Measurements from ENCODE around the gene STH. TPM values are rescaled to one million over a fixed set of nuclear protein-coding genes. Genes with fewer than 3 reads are reported as not detected.
"Not testable (repeated sequence)": the region's sequence is repeated elsewhere in the genome, so short reads cannot be mapped to it uniquely, and the experiment has no call there.

The STH gene
- total RNA-seq, 1 donor from 2014 or later: not detected

- intact Hi-C loops (cut with DNase I): loop anchor here (5.0 to 10.0 kb wide), 2 partner anchors 212 to 285 kb away; no protein-coding TSS in a partner anchor
- no peak for ATAC-seq (ENCODE audit: poor library complexity)
These were observed 1.2 kb downstream of the STH start for GRCh38 chr17:46000292-46000691.

GRCh38 chr17:46000757-46001156 is 1.7 kb downstream of the STH start:
- ATAC-seq (ENCODE audit: poor library complexity) (no peak), DNase-seq (no peak)
- intact Hi-C loops (cut with DNase I): loop anchor here (5.0 to 10.0 kb wide), 2 partner anchors 212 to 284 kb away; no protein-coding TSS in a partner anchor

More at GRCh38 chr17:46000292-46000691, 1.2 kb downstream of the STH start:
- no peak for DNase-seq

- ATAC-seq (ENCODE audit: poor library complexity): no peak
- intact Hi-C loops (cut with DNase I): loop anchor here (5.0 to 10.0 kb wide), 2 partner anchors 211 to 283 kb away; no protein-coding TSS in a partner anchor
These were observed 2.6 kb downstream of the STH start for GRCh38 chr17:46001390-46002310.

GRCh38 chr17:46002311-46002972 is 3.4 kb downstream of the STH start:
- ATAC-seq (ENCODE audit: poor library complexity): peak; percentile 91
- intact Hi-C loops (cut with DNase I): loop anchor here (5.0 to 10.0 kb wide), 2 partner anchors 210 to 282 kb away; no protein-coding TSS in a partner anchor
- peak; percentile 72 for DNase-seq

More at GRCh38 chr17:46001390-46002310, 2.6 kb downstream of the STH start:
- DNase-seq: no peak

GRCh38 chr17:46002973-46003316 is 3.9 kb downstream of the STH start:
- intact Hi-C loops (cut with DNase I): loop anchor here (5.0 to 10.0 kb wide), 2 partner anchors 209 to 282 kb away; no protein-coding TSS in a partner anchor
- ATAC-seq (ENCODE audit: poor library complexity) (no peak), DNase-seq (no peak)

- DNase-seq (peak; percentile 71), ATAC-seq (ENCODE audit: poor library complexity) (peak; percentile 62)
- intact Hi-C loops (cut with DNase I): loop anchor here (5.0 to 10.0 kb wide), 2 partner anchors 208 to 281 kb away; no protein-coding TSS in a partner anchor
These were observed 5.1 kb downstream of the STH start for GRCh38 chr17:46003907-46004748.

GRCh38 chr17:46006082-46006481 is 7.0 kb downstream of the STH start:
- intact Hi-C loops (cut with DNase I): loop anchor here (10.0 kb wide), 1 partner anchor 279 kb away; no protein-coding TSS in a partner anchor
- not testable (repeated sequence) for ATAC-seq (ENCODE audit: poor library complexity); DNase-seq

- ATAC-seq (ENCODE audit: poor library complexity) (no peak), DNase-seq (no peak)
These were observed 8.5 kb downstream of the STH start for GRCh38 chr17:46007461-46007965.

GRCh38 chr17:46008591-46008990 is 9.5 kb downstream of the STH start:
- intact Hi-C loops (cut with DNase I): loop anchor here (10.0 kb wide), 1 partner anchor 276 kb away; no protein-coding TSS in a partner anchor
- no peak for DNase-seq
- ATAC-seq (ENCODE audit: poor library complexity): no peak

More at GRCh38 chr17:46007461-46007965, 8.5 kb downstream of the STH start:
- intact Hi-C loops (cut with DNase I): loop anchor here (10.0 kb wide), 1 partner anchor 277 kb away; no protein-coding TSS in a partner anchor

GRCh38 chr17:46009681-46010596 is 10.9 kb downstream of the STH start:
- no peak for DNase-seq
- ATAC-seq (ENCODE audit: poor library complexity): no peak
- intact Hi-C loops (cut with DNase I): loop anchor here (10.0 kb wide), 1 partner anchor 275 kb away; no protein-coding TSS in a partner anchor

GRCh38 chr17:46010597-46011186 is 11.6 kb downstream of the STH start:
- no peak for ATAC-seq (ENCODE audit: poor library complexity)
- no peak for DNase-seq
- intact Hi-C loops (cut with DNase I): no loop called here

- DNase-seq (no peak), ATAC-seq (ENCODE audit: poor library complexity) (no peak)
- intact Hi-C loops (cut with DNase I): no loop called here
These were observed 12.9 kb downstream of the STH start for GRCh38 chr17:46011711-46012505.

- intact Hi-C loops (cut with DNase I): no loop called here
- DNase-seq: no peak
- ATAC-seq (ENCODE audit: poor library complexity): no peak
These were observed 13.5 kb downstream of the STH start for GRCh38 chr17:46012506-46013079.

- ATAC-seq (ENCODE audit: poor library complexity) (no peak), DNase-seq (no peak)
- intact Hi-C loops (cut with DNase I): no loop called here
These were observed 14.1 kb downstream of the STH start for GRCh38 chr17:46013127-46013501.

GRCh38 chr17:46013502-46014165 is 14.6 kb downstream of the STH start:
- ATAC-seq (ENCODE audit: poor library complexity) (no peak), DNase-seq (no peak)
- intact Hi-C loops (cut with DNase I): no loop called here
